ENCODE measurements around the gene GJB1.
A peak's percentile ranks its signal among the peaks of the same experiment; 100 is the strongest.
"Not testable (repeated sequence)": the region's sequence is repeated elsewhere in the genome, so short reads cannot be mapped to it uniquely, and the experiment has no call there.

The GJB1 gene

DNA sequence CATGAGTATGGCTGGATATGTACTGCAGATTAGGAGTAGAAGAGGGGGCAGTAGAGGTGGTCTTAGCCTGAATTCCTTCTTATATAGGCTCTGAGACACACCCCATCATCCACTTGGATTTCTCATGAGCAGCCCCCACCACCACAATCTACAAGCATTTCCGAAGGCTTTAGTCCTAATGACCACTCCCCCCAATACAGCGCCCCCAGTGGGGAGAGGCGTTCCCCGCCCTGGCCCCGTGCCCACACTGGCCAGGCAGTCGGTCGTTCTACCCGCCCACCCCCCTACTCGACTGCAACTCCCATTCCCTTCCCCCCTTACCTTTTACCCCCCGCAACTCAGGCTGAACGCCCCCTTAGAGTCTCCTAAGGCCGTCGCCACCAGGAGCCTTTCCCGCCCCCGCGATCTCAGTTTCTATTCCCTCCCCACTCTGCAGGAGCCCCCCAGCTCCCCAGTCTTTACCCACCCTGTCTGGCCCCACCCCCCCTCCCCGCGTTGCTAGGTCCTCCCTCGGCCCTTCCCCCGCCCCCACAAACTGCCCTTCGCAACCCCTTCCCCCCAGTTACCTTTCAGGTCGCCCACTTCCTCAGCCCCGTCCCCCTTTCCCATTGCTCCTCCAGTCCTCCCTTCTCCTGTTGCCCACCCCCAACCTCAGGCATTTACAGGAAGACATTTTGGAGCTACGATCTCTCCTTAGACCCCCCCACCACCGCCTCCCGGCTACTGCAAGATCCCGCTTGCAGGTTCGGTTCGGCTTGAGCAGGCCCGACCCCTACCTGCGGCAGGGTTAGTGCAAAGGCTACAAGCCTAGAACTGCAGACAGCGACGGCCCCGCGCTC, 30.4 kb downstream of the GJB1 start:
- Mint-ChIP-seq H3K36me3 (ENCODE audit: low read depth) (peaks cover 23% of the 10 kb centered on the region), H3K27me3 (ENCODE audit: low read depth) (peaks cover 4% of the 10 kb centered on the region), H3K27ac (peak overlapping the region; percentile 95 to 100 (median 98)), H3K4me3 (peak overlapping the region; percentile 86 to 98 (median 96)), H3K9me3 (peaks cover 10% of the 10 kb centered on the region), H3K4me1 (peaks cover 7% of the 10 kb centered on the region)
- TF ChIP-seq, protein P1, sequence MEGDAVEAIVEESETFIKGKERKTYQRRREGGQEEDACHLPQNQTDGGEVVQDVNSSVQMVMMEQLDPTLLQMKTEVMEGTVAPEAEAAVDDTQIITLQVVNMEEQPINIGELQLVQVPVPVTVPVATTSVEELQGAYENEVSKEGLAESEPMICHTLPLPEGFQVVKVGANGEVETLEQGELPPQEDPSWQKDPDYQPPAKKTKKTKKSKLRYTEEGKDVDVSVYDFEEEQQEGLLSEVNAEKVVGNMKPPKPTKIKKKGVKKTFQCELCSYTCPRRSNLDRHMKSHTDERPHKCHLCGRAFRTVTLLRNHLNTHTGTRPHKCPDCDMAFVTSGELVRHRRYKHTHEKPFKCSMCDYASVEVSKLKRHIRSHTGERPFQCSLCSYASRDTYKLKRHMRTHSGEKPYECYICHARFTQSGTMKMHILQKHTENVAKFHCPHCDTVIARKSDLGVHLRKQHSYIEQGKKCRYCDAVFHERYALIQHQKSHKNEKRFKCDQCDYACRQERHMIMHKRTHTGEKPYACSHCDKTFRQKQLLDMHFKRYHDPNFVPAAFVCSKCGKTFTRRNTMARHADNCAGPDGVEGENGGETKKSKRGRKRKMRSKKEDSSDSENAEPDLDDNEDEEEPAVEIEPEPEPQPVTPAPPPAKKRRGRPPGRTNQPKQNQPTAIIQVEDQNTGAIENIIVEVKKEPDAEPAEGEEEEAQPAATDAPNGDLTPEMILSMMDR (IDR thresholded peaks at IDR 0.05; ENCODE audit: unreplicated experiment in 3 of 3) = peak; percentile 30 to 42 (median 41)

- peaks cover 7% of the 10 kb centered on the region for H3K4me1 Mint-ChIP-seq
- H3K36me3 Mint-ChIP-seq (ENCODE audit: low read depth) = peaks cover 14% of the 10 kb centered on the region
- TF ChIP-seq, protein P1 (IDR thresholded peaks at IDR 0.05; ENCODE audit: unreplicated experiment in 3 of 3) = no peak
- peak within 1 kb of the TSS; percentile 95 to 100 (median 98) for H3K27ac Mint-ChIP-seq
- H3K27me3 Mint-ChIP-seq (ENCODE audit: low read depth) = peaks cover 4% of the 10 kb centered on the region
- H3K4me3 Mint-ChIP-seq = peak within 1 kb of the TSS; percentile 86 to 98 (median 96)
- H3K9me3 Mint-ChIP-seq = peaks cover 7% of the 10 kb centered on the region
Measured at GRCh38 chrX:71254092-71254963, 31.3 kb downstream of the GJB1 start, which contains the start of gene ZMYM3. Gene ZMYM3, minus strand, starts transcription at chrX:71254140. Its CDS starts 885 bp downstream, at chrX:71253255.

- peak overlapping the region; percentile 86 to 98 (median 96) for H3K4me3 Mint-ChIP-seq
- peaks cover 4% of the 10 kb centered on the region for H3K9me3 Mint-ChIP-seq
- H3K27me3 Mint-ChIP-seq (ENCODE audit: low read depth) = peaks cover 2% of the 10 kb centered on the region
- H3K27ac Mint-ChIP-seq = peak overlapping the region; percentile 95 to 100 (median 98)
- TF ChIP-seq, protein P1 (IDR thresholded peaks at IDR 0.05; ENCODE audit: unreplicated experiment in 3 of 3) = no peak
- peaks cover 3% of the 10 kb centered on the region for H3K36me3 Mint-ChIP-seq (ENCODE audit: low read depth)
- H3K4me1 Mint-ChIP-seq = peaks cover 3% of the 10 kb centered on the region
Measured at GRCh38 chrX:71256051-71256450, 33.0 kb downstream of the GJB1 start.

DNA sequence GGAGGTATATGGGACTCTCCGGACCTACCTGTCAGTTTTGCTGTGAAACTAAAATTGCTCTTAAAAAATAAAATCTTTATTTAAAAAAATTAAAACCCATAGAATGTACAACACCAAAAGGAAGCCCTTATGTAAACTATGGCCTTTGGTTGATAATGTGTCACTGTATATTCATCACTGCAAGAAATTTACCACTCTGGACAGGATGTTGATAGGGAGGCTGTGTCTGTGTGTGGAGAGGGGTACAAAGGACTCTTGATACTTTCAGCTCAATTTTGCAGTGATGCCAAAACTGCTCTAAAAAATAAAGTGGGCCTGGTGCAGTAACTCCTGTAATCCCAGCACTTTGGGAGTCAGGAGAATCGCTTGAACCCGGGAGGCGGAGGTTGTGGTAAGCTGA, 33.8 kb downstream of the GJB1 start:
- Mint-ChIP-seq H3K4me1 (no peaks in the 10 kb centered on the region), H3K9me3 (peaks cover 4% of the 10 kb centered on the region), H3K27ac (peak overlapping the region in 2 of 3 experiments; percentile 40 to 75), H3K27me3 (ENCODE audit: low read depth) (no peaks in the 10 kb centered on the region), H3K4me3 (no peak overlapping the region), H3K36me3 (ENCODE audit: low read depth) (no peaks in the 10 kb centered on the region)
- TF ChIP-seq, protein P1 (IDR thresholded peaks at IDR 0.05; ENCODE audit: unreplicated experiment in 3 of 3) = no peak

- H3K27ac Mint-ChIP-seq; H3K4me3 Mint-ChIP-seq; H3K4me1 Mint-ChIP-seq; H3K27me3 Mint-ChIP-seq (ENCODE audit: low read depth): not testable (repeated sequence)
- H3K36me3 Mint-ChIP-seq (ENCODE audit: low read depth) = peaks cover 21% of the 10 kb centered on the region
- peaks cover 22% of the 10 kb centered on the region for H3K9me3 Mint-ChIP-seq
Measured at GRCh38 chrX:71268624-71269023, 45.6 kb downstream of the GJB1 start.

GRCh38 chrX:71269801-71270395, 46.9 kb downstream of the GJB1 start:
- Mint-ChIP-seq H3K36me3 (ENCODE audit: low read depth) (peaks cover 27% of the 10 kb centered on the region), H3K27ac (no peak overlapping the region)

GRCh38 chrX:71272313-71272712, 49.3 kb downstream of the GJB1 start:
- Mint-ChIP-seq H3K36me3 (ENCODE audit: low read depth) (peaks cover 24% of the 10 kb centered on the region), H3K9me3 (peaks cover 14% of the 10 kb centered on the region)
- H3K27ac Mint-ChIP-seq; H3K27me3 Mint-ChIP-seq (ENCODE audit: low read depth); H3K4me1 Mint-ChIP-seq; H3K4me3 Mint-ChIP-seq: not testable (repeated sequence)

More at GRCh38 chrX:71269801-71270395, 46.9 kb downstream of the GJB1 start:
- no peak overlapping the region for H3K4me3 Mint-ChIP-seq
- peaks cover 18% of the 10 kb centered on the region for H3K9me3 Mint-ChIP-seq
- TF ChIP-seq, protein P1 (IDR thresholded peaks at IDR 0.05; ENCODE audit: unreplicated experiment in 3 of 3) = no peak
- no peaks in the 10 kb centered on the region for H3K4me1 Mint-ChIP-seq
- H3K27me3 Mint-ChIP-seq (ENCODE audit: low read depth) = no peaks in the 10 kb centered on the region

Measured in nephron (organoid).